Posterior vena cava (tissue), 2 donors: ENCODE measurements around the gene NAALADL1. TPM values are rescaled to one million over a fixed set of nuclear protein-coding genes. Genes with fewer than 3 reads are reported as not detected.

Experiments
- DNase-seq: peaks from one replicate; pipeline ENCODE4 v3.0.0-alpha.2; 2020; ENCODE audit warnings: low spot score
- intact Hi-C, 2 donors: fragments of 100-400 bp; cut with DNase I; formaldehyde crosslinking; loops; one replicate each; pipeline versions ENCODE4 v1.14.1 to v1.14.2; 2022 to 2023
- total RNA-seq, 2 donors: library from RNA; stranded (reverse); fragmentation: NEBNext Ultra II Directional; extraction: Animal tissue kit (Norgen Biotek cat#: 25700); gene quantifications; one replicate each; pipeline ENCODE4 v1.2.1, GENCODE V29; 2021
- donor health status: DM: yes; HTN: yes; CAD: no.
- donor health status: DM: yes; HTN: yes; CAD: no.

Gene NAALADL1
- total RNA-seq, 2 donors from 2014 or later: 15.4 to 18.6 TPM

DNA sequence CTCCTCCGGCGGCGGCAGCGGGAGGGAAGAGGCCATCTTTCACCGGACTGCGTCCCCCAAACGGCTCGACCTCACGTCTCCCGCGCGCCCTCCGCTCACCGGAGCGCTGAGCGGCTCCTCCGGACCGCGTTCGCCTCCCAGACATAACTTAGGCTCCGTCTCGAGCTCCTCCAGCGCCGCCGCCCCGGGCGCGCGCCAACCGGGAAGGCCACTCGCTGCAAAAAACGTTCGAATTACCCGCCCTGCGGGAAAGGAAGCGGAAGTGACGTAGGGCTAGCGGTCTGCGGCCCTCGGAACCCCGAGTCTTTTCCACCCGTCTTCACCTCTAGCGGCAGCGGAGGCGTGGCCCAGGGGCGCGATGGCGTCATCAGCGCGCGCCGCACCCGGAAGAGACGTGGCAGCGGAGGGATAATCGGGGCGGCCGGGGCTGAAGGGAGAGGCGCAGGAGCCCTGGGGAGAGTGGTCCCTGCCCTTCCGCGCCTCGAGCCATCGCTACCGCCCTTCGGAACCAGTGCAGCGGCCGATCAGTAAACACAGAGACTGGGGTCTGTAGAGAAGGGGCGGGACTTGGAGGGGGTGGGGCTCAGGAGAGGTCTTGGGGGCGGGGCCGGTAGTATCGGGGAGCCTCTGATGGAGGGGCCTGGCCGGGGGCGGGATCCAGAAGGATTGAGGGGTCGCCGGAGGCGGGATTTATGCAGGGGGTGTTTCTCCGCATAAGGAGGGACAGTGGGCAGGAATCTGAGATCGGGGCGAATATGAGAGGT, 25.7 kb upstream of the NAALADL1 start, which contains the start of the genes CDCA5 and ZFPL1:
Gene CDCA5 (minus strand): TSS at position 207 of the 764 bp plus-strand sequence. CDS start 62 bp downstream, at position 145.
Gene ZFPL1 (plus strand): TSS at position 389 of the 764 bp plus-strand sequence. CDS start 477 bp downstream, outside the sequence.
- intact Hi-C loops: no loop called here
- DNase-seq: peak; percentile 98

GRCh38 chr11:65083134-65083833, 24.9 kb upstream of the NAALADL1 start:
- no peak for DNase-seq
- intact Hi-C loops: no loop called here

DNA sequence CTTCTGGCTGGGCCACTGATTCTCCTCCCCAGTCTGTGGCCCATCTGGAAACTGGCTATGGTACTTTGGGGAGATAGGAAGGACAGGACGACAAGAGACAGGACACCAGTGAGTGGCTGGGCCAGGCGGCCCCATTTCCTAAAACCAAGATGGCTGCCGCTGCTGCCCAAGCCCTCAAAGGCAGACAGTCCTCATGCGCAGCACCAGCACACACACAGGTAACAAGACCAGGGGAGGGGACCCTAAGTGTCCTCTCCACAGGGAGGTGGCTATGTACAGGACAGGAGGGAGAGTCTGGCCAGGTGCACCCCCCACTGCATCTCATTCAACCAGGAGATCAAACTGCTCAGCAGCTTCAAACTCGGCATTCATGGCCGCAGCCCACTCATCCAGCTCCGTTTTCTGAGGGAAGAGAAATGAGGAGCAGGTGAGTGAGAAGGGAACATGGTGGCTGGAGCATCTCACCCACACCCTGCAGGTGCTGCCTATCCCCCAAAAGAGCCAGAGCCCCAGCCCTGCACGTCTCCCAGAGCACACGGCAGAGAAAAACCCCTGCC, 20.5 kb upstream of the NAALADL1 start:
- intact Hi-C loops: no loop called here
- no peak for DNase-seq

DNA sequence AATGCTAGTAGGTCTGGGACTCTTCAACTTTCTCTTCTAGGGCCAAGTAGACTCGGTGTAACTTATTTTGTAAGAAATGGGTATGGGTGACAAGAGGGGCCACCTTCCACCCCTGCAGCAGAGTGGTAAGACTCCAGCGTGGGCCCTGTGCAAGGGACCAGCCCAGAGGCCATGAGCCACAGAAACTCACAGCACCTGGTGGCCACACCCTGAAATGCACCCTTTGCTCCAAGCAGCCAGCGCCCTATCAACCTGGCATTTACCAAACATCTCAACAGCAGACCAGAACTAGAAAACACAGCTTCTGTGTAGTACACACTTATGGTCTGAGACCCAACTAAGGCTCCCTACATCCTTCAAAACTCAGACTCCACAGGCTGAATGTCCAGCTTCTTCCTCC, 19.8 kb upstream of the NAALADL1 start:
- intact Hi-C loops: no loop called here
- DNase-seq: no peak

- intact Hi-C loops: no loop called here
- DNase-seq: no peak
Measured at GRCh38 chr11:65077451-65077850, 19.1 kb upstream of the NAALADL1 start.

DNA sequence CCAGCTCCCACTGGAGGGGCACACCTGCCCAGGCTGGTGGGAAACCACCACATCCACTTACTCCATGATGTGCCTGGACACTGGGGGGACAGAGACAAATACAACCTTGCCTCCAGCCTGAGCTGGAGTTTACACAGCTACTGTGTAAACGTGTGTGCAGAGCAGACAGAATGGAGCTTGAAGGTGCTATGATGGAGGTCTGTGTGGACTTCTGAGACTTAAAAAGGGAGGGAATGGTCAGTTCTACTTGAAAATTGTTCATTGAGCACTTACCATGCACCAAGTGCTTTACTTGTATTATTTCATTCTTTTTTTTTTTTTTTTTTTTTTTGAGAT, 14.2 kb upstream of the NAALADL1 start:
- intact Hi-C loops: no loop called here
- DNase-seq: no peak

- intact Hi-C loops: no loop called here
Measured at GRCh38 chr11:65071907-65072630, 13.7 kb upstream of the NAALADL1 start.

DNA sequence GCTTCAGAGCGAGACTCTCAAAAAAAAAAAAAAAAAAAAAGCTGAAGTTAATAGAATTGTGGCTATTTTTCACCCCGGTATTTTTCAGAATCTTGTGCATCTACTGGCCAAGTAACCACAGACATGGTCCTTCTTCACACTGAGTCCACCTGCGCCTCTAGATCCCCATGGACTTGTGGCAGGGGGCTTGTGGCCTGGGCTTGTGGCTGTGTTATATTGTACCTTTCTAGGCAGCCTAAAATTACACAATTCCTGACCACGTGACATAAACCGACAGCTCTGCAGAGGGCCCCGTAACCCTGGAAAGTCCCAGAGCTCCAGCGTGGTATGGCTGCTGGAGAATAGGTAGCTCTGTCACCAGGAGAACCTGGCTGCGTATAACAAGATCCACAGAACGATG, 10.9 kb upstream of the NAALADL1 start:
- intact Hi-C loops: no loop called here
- no peak for DNase-seq

More at GRCh38 chr11:65071907-65072630, 13.7 kb upstream of the NAALADL1 start:
- no peak for DNase-seq

GRCh38 chr11:65067446-65067845, 9.1 kb upstream of the NAALADL1 start:
- intact Hi-C loops: no loop called here
- DNase-seq: no peak

- intact Hi-C loops: no loop called here
Measured at GRCh38 chr11:65066805-65067291, 8.5 kb upstream of the NAALADL1 start.

GRCh38 chr11:65066315-65066714, 8.0 kb upstream of the NAALADL1 start:
- intact Hi-C loops: no loop called here

More at GRCh38 chr11:65066805-65067291, 8.5 kb upstream of the NAALADL1 start:
- no peak for DNase-seq

GRCh38 chr11:65065851-65066250, 7.5 kb upstream of the NAALADL1 start:
- DNase-seq: no peak
- intact Hi-C loops: no loop called here

More at GRCh38 chr11:65066315-65066714, 8.0 kb upstream of the NAALADL1 start:
- no peak for DNase-seq

DNA sequence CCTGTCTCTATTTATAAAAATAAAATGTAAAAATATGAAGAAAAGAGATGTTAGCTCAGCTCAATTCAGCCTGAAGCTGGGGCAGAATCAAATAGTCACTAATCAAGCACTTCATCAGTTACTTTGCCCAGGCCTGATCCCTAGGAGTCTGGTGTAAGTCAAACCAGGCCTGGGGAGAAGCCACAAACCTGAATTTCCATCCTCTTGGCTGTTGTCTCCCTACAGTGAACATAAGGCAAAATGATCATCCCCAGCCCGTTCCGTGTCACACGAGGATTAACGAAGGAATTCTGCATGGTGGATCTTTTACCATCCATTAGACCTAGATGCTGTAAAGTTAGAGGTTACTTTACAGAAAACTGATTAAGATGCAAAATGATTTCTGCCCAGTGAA, 6.5 kb upstream of the NAALADL1 start:
- intact Hi-C loops: no loop called here
- DNase-seq: no peak

DNA sequence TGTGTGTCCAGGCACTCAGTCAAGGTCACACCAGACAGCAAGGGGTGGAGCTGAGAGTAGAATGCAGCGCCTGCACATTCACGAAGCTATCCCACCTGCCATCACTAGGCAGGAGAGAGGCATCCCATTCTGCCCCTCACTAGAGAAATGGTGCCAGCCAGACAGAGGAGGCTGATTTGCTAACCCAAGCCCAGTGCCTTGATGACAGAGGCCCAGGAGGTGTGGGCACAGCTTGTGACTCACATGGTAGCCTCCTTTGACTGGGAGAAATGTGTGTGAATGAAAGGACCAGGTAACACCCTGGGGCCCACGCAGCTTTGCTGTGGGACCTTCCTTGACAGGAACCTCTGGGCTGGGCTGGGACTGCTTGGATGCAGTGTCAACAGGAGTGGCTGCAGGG, 5.2 kb upstream of the NAALADL1 start:
- intact Hi-C loops: no loop called here
- DNase-seq: no peak

DNA sequence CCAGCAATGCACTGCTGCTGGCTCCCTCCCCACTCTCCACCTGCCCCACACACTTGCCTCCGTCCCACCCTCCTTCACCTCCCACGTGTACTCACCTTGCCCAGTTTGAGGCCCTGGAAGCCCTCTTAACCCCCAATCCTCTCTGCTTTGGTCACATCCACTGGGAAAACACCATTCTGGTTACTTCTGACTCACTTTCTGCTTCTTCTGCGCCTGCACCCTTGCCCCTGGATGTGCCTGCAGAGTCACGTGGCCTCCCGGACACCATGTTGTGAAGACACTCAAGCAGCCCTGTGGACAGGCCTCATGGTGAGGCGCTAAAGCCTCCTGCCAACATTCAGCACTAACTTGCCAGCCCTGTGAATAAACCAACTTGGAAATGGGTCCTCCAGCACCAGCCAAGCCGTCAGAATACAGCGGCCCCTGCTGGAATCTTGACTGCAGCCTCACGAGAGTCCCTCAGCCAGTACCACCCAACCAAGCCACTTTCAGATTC, 2.6 kb upstream of the NAALADL1 start:
- intact Hi-C loops: no loop called here
- DNase-seq: no peak

GRCh38 chr11:65059959-65060824, 1.8 kb upstream of the NAALADL1 start:
- DNase-seq: no peak
- intact Hi-C loops: no loop called here

- intact Hi-C loops: no loop called here
- DNase-seq: no peak
Measured at GRCh38 chr11:65059523-65059922, 1.2 kb upstream of the NAALADL1 start.

- DNase-seq: no peak
- intact Hi-C loops: no loop called here
Measured at GRCh38 chr11:65058012-65058411, 341 bp downstream of the NAALADL1 start.
